ENCODE results near the gene ITGAV. TPM values are rescaled to one million over a fixed set of nuclear protein-coding genes. Genes with fewer than 3 reads are reported as not detected.
"Not testable (repeated sequence)": the region's sequence is repeated elsewhere in the genome, so short reads cannot be mapped to it uniquely, and the experiment has no call there.

ITGAV gene
- total RNA-seq, result 182 and 188 TPM in 2 replicates

DNA sequence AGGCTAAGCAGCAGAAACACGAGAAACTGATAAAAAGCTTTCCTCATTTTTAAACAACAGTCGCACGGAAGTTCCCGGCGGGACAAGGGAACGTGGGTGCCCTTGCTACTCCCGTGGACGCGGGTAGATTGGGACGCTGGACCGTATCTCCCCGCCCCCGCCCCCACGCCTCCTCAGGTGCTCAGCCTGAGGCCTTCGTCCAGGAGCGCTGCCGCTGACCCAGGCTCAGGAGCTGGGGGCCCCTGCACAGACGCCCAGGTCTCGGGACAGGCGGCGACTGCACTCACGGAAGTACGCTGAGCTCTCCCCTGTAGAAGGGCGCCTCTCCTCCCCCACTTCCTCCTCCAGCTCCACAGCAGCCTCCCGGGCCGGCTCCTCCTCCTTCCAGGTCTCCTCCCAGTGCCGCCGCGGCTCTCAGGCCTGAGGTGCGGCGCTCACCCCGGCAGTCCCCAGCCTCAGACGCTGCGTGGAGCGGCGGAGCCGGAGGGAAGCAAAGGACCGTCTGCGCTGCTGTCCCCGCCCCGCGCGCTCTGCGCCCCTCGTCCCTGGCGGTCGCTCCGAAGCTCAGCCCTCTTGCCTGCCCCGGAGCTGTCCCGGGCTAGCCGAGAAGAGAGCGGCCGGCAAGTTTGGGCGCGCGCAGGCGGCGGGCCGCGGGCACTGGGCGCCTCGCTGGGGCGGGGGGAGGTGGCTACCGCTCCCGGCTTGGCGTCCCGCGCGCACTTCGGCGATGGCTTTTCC, at the start of gene ITGAV:
Gene ITGAV, plus strand, starts transcription at position 445 of the 738 bp plus-strand sequence. Its CDS starts 283 bp downstream, at position 728.
- peak; percentile 96 for DNase-seq

DNA sequence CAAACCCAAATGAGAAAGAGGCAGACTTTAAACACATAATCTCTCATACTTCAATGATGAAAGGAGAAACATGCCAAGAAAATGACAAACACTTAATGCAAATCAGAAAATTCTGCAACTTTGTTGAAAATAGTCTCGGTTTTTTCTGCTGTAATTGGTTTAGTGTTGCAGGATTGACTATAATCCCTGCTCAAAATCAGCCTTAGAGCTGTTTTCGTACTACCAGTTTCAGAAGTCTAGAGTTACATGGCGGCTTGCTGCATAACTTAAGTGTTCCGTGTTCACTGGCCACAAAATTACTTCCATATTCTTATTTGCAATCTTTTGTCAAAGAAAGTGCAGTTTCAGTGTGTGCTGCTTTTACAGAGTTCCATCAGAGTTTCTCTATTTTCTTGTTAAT, 48.9 kb upstream of the ITGAV start:
- no peak for DNase-seq

DNA sequence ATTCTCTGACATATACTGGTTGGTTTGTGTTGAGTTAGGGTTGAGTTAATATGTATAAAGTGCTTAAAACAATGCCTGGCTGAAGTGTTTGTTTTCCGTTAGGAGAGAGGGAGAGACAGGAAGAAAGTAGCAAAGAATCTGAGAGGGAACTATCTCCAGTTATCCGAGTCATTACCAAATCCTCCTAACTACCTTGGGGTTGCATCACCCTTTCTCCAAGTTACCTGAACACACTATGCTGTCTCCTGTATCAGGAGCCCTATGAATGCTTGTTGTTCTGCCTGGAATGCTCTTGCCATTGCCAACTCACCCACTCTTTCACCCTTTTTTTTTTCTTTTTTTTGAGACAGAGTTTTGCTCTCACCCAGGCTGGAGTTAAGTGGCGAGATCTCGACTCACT, 47.9 kb upstream of the ITGAV start:
- DNase-seq, result no peak

DNA sequence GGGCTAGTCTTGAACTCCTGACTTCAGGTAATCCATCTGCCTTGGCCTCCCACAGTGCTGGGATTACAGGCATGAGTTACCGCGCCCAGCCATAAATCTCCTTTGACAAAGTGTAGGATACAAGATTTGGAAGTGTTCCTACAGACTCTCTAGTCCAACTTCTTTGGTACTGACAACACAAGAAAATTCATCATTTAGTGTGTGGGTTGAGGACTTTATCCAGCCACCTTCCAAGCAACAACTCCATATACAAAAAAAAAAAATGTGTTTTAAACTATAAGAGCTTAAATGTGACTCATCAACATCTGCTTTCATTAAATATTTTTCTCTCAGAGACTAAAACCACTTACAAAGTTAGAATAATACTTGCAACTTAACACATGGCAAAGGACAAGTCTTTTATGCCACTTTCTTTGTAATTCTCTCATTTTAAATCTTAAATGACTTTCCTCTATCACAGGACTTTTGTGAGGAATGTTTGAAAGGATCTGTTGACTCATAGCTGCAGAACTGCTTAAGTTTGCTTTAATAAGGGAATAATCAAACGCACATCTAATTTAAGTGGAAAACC, 46.2 kb upstream of the ITGAV start:
- peak; percentile 62 for DNase-seq

DNA sequence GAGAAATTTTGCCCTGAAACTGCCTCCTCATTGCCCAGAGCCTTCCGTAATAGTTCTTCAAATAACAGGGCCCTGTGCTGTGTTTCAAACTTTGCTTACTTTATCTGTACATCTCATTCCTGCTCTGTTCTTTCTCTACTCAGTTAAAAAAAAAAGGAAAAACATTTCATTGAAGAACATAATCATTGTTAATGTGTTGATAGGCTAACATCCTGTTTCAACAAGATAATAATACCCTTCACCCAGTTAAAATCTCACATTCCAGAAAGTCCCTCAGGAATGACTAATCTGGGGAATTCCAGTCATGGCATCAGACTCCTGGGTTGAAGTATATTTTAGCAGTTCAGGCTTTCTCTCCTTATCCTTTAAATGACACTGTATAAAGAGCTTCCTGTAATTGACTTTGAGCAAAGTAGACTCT, 45.6 kb upstream of the ITGAV start:
- peak; percentile 93 for DNase-seq

DNA sequence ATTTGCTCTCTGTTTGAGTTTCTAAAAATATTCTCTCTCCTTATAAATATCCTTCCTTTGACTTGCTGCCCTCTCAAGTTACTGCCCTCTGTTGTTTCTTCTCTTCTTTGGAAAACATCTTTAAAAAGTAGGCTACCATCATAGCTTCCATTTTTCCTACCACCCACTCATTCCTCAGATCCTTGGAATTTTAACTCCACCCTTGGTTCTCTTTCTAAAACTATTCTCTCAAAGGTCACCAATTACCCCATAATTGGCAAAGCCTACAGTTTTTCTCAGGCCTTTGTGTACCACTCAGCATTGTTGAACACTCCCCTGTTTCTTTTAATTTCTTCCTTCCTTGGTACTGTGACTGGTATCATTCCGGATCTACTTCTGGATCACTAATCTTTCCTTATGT, 43.0 kb upstream of the ITGAV start:
- peak; percentile 30 for DNase-seq

DNA sequence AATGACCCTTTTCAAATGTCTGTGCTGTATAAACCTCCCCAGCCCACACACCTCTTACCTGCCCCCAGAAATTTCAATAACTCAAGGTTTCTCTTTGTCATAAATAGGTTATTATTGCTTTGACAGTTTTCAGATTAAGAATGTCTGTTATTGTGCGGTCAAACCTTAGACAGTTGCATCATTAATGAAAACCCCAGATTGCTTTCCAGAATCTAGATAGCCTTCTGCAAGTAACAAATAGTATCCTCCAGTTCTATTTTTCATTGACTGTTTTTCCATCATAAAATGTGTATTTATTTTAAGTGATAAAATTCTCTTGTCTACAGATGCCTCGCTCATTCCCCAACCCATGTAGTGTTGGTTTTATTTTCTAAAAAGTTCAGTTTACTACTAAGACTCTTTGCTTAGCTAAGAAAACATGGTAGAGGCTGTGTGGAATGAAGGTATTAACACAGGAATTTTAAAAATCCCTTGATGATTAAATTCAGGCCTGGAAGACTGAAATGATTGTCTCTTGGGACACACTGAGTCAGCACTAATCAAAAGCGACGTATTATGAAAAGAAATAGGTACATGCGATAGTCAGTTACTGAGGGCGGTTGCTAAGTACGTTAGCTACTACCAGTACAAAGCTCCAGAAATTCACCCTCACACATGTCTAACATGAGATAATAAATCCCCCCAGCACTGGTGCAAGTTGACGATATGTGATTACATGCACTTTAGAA, 38.4 kb upstream of the ITGAV start:
- no peak for DNase-seq

DNA sequence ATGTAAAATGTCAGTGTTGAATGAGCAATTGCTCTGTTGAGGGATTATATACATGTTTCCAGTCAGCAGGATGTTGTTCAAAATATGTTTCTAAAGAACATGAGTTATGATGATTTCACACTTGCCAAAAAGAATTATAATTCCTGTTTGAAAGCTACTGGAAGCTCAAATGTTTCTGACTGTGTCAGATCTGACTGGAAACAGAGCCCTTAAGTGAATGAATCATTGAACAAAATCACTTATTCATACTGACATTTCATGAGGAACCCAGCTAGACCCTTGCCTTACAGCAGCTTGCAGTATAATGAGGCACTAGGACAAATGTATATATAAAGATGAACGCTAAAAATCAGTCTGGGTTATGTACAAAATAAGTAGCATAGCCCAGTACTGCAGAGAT, 35.4 kb upstream of the ITGAV start:
- DNase-seq, result no peak

DNA sequence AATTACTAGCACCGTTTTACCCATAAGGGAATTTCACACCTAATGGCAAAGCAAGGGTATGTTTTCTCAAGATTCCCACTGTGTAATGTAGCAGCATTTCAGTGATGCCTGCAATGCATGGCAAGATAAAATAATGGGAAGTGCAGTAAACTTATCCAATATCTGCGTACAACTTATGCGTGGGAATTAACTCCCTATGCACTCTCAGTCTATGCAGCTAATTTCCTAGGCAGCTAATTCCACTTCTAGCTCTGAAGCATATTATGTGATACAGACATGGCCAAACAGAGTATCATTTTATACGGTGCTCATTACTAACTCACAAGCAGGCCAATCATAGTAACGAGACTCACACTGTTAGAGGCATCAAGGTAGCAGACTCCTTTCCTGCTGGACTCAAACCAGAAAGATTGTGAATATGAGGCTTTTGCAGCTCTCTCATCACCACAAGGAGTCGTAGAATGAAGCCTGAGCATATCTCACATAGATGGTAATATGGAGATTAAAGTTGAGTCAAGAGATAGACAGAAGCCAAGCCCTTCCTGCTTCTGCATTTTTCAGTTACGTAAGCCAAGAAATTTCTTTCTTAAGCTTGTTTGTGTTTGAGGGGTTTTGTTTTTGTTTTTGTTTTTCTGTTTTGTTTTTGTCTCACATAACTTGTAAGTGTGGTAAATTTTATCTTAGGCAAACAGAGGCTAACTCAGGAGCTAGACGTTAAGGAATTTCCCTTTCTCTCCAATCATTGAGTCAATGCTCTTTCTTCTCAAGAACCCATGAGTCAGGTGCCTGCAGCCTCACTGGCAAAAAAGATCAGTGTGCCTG, 34.8 kb upstream of the ITGAV start:
- no peak for DNase-seq

DNA sequence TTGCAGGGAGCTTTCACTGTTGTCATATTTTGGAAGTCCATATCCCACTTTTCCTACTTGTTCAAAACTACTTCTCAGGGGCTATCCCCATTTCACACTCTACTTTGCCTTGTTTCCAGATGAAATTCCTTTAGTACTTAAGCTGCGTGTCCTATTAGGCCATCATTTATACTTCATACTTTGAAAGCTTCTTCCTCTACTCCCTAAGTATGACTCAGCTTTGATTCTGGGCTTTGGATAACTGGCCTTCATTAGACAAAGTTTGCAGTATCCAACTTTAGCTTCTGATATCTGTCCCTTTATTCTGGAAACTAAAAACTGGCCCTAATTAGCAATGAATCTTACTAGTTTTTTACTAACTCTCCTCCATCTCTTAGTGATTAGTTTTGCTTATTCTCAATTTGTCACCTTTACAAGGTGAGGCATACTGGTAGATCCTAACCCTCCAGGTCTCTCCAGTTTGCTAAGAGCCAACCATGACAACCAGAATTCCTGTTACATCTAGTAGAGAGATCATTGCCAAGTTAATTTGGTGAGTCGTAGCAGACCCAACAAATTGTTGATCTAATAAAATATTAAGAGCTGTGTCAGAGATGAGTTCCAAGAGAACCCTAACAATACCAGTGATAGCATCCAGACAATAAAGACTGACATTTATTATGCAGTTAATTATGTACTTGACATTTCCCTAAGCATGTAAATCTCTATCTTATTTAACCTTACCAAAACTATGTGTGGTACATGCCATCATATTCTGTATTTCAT, 31.2 kb upstream of the ITGAV start:
- no peak for DNase-seq

DNA sequence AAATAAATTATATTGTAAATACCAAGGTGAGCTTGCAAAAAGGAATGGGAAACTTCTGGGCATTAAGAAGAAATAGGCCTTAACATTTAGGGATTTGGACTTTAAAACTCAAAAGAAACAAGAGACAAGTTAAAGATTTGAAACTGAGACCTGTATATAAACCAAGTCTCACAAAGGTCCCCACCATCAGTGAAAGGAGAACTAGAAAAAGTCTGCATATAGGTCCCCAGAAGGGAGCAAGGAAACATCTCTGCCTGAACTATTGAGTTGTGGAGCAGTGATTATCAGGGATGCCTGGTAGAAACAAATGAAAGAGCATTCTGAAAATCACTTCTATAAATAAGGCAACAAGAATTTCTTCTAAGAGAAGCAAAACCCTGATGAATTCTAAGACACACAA, 30.5 kb upstream of the ITGAV start:
- no peak for DNase-seq

DNA sequence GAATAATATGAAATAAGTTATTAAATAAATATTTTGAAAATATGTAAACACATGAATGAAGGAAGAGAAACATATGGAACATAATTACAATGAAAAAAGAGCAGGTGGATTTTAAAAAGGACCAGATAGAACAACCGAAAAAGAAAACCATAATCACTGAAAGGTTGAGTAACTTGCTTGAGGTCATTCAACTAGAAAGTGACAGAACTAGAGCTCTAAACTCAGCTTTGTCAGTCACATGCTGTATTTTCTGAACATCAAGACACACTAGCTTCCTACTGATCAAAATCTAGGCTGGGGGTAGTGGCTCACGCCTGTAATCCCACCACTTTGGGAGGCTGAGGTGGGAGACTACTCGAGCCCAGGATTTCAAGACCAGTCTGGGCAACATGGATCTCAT, 30.0 kb upstream of the ITGAV start:
- no peak for DNase-seq

DNA sequence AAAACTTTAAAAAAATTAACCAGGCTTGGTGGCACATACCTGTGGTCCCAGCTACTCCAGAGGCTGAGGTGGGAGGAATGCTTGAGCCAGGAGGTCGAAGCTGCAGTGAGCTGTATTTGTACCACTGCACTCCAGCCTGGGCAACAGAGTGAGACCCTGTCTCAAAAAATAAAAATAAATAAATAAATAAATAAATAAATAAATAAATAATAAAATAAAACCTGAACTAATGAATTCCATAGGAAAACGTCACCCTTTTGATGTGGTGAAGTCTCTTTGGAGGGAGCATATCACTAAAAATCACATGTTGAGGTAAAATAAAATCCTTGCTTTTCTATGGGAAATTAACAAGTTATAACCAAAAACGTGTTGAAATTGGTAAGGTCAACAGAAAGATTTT, 29.6 kb upstream of the ITGAV start:
- no peak for DNase-seq

DNA sequence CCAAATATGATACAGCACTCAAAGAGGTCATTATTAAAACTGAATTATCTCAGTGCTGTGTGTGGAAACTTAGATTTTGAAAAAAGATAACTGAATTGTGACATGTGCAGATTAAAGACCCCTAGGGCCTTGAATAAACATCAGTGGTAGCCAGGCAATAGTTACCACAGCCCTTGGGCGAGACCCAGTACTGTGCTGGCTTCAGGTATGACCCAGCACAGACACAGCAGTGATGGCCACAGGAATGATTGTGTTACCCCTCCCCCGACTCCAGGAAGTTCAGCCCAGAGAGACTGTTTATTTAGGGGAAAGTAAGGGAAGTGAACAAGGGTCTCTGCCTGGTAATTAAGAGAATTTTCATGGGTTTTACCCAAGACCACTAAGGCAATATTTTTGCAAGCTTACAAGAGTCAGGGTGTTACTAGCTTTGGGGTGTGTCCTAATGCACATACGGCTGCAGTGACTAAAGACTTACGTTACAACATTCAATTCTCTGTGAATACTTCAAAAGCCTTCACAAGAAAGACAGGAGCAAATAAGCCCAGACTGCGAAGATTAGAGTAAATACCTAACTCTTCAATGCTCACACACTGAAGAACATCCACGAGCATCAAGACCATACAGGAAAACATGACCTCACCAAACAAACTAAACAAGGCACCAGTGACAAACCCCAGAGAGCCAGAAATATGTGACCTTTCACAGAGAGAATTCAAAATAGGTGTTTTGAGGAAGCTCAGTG, 28.2 kb upstream of the ITGAV start:
- peak; percentile 39 for DNase-seq

DNA sequence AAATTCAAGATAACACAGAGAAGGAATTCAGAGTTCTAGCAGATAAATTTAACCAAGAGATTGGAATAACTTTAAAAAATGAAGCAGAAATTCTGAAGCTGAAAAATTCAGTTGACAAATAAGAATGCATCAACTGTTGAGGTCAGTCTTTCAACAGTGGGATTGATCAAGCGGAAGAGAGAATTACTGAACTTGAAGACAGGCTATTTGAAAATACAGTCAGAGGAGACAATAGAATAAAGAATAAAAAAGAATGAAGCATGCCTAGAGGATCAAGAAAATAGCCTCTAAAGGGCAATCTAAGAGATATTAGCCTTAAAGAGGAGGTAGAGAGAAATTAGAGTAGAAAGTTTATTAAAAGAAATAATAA, 27.7 kb upstream of the ITGAV start:
- DNase-seq, result no peak

DNA sequence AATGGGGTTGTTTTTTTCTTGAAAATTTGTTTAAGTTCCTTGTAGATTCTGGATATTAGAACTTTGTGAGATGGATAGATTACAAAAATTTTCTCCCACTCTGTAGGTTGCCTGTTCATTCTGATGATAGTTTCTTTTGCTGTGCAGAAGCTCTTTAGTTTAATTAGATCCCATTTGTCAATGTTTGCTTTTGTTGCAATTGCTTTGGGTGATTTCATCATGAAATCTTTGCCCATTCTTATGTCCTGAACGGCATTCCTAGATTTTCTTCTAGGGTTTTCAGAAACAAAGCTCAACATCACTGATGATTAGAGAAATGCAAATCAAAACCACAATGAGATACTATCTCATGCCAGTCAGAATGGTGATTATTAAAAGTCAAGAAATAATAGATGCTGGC, 21.3 kb upstream of the ITGAV start:
- not testable (repeated sequence) for DNase-seq

DNA sequence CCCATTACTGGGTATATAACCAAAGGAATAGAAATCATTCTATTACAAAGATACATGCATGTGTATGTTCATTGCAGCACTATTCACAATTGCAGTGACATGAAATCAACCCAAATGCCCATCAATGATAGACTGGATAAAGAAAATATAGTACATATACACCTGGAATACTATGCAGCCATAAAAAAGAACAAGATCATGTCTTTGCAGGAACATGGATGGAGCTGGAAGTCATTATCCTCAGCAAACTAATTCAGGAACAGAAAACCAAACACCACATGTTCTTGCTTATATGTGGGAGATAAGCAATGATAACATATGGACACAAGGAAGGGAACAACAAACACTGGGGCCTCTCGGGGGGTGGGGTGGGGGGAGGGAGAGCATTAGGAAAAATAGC, 20.7 kb upstream of the ITGAV start:
- DNase-seq, result not testable (repeated sequence)

DNA sequence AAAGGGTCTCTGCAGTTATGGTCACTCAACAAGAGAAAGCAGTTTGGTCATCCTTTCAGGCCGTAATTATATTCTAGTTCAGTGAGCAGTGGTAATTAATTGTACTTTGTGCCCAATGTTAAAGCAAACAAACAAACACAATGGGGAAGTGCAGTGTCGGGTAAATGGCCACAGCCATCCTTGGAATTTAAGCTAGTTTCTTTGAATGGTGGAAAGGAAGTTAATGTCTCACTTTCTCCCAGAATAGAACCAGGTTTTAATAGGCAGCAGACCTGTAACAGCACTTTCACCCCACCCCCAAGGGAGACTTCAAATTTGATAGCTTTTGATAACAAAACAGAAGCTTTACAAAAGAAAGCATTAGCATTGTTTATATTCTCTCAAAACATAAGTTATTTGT, 20.0 kb upstream of the ITGAV start:
- DNase-seq, result peak; percentile 36

DNA sequence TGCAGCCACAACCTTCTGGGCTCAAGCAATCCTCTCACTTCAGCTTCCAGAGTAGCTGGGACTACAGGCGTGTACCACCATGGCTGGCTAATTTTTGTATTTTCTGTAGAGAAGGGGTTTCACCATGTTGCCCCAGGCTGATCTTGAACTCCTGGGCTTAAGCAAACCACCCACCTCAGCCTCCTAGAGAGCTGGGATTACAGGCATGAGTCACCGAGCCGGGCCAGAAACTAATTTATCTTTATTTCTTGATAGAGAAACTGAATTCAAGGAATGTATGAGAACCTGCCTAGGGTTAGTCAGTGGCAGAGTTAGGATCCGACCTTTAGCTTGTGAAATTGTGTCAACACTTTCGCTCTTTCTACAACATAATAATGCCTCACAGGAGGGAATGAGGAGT, 19.3 kb upstream of the ITGAV start:
- DNase-seq, result peak; percentile 35

DNA sequence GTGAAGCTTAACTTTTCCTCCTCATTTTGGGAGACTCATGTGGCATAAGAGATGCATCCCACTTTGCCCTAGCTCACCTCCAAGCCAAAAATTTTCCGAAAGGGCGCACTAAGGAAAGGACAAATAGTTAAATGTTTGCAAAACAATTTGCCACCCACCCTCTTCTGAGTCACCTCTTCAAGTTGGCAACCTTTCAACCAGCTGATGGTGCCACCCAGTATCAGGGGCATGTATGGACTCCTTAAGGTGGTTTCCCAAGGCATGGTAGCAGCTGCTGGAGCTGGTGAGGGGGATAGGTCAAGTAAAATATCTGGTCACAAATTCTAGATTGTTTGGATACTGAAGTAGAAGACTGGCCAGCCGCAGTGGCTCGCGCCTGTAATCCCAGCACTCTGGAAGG, 17.2 kb upstream of the ITGAV start:
- no peak for DNase-seq

DNA sequence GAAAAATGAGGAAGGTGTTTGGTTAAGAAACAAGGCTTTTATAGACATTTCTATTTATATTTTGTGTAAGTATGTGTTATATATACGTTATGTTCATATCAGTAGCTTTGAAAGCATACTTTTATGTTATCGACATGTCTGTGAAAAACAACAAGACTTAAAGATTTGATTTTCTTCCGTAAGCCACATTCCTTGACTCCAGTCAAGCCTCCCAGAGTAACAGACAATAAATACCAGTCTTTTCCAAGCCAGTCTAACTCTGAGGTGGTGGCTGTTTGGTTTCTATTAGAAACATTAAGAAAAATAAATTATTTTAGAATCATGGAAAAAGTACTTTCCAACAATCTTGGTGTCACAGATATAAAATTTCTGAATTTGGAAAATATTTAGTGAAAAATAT, 16.3 kb upstream of the ITGAV start:
- DNase-seq, result no peak

DNA sequence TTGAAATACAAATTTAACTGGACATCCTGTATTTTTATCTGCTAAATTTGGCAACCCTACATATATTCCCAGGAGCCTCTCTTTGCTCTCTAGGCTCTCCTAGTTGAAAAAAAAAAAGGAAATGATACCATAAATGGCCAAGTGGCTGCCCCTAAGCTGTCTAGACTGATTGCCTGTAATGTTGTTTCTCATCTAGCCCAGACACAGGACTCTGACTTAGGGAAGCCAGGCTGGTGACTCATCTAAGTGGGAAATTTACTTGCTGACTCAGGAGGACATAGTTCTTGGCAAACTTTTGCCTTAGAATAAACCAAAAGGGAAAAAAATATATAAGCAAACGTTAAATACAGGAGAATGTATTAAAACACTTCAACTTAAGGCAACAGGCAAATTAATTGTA, 14.6 kb upstream of the ITGAV start:
- DNase-seq, result peak; percentile 99

All from dermis blood vessel endothelial cell (primary cell).